GM18517 (cell line): ENCODE data around the gene GLE1.
"Not testable (repeated sequence)": the region's sequence is repeated elsewhere in the genome, so short reads cannot be mapped to it uniquely, and the experiment has no call there.

ENCODE experiments used
- ATAC-seq: cut with Tn5 transposase; IDR thresholded peaks from one replicate; pipeline ENCODE4 v1.9.1; 2021; ENCODE audit warnings: mild to moderate bottlenecking, moderate library complexity; ENCODE audit not compliant: unreplicated experiment

GLE1 gene

GRCh38 chr9:128551657-128552152 lies 47.2 kb downstream of the GLE1 start:
- ATAC-seq = no peak

DNA sequence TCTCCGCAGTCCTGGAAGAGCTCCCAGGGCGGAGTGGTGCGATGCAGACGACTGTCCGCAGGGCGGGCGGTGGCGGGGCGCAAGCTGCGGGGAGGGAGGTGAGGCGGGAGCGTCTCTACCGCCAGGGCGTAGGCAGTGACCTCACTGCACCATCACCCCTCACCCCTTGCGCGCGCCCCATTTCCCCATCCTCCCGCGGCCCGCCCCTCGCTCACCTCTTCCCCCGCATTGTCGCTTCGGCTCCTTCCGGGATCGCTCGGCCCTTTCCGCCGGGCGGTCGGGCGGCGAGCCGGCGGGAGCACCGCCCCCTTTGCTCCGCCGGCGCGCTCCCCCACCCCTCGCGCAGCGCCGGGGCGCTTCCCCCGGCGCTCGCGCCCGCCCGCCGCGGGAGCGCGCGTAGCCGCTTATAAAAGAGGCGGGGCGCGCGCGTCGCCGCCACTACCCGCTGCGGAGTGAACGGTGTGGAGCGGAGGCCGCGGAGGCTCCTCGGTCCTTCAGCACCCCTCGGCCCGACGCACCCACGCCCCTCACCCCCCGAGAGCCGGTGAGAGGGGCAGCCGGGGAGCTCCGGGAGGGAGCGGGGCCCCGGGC lies 47.7 kb downstream of the GLE1 start, which contains the start of gene SPTAN1:
Gene SPTAN1 (plus strand): TSS at position 435 of the 591 bp plus-strand sequence. CDS start 14,154 bp downstream, outside the sequence.
- ATAC-seq = peak; percentile 66

DNA sequence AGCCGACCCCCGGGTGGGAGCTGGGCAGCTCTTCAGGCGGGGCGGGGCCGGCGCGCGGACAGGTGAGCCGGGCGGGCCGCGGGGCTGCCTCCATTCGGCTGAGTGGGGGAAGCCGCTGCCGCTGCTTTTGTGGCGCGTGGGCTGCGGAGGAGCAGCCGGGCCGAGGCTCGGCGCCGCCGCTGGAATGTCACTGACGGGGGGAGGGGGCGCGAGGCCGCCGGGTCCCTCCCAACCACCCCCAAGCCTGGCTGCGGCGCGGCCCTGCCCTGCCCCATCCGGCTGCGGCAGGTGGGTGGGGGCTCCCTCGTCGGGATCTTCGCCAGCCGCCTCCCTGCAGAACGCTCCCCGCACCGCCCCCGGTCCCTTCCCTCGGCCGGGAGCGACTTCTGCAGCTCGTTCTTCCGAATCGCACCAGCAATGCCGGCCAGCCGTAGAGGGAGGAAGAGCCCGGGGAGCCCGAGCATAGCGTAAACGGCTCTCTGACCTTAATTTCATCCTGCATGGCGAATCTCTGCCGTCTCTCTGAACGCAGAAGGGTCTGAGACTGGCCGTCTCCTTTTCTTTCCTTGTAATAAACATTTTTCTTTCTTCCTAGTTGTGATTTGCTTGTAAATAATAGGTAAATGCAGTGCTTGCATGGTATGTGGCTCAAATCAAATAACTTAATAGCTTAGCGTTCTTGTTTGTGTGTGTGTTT lies 48.4 kb downstream of the GLE1 start:
- ATAC-seq = peak; percentile 27

- ATAC-seq = no peak
Observed at GRCh38 chr9:128553728-128554127, 49.2 kb downstream of the GLE1 start.

- no peak for ATAC-seq
Observed at GRCh38 chr9:128554155-128554862, 49.8 kb downstream of the GLE1 start.

DNA sequence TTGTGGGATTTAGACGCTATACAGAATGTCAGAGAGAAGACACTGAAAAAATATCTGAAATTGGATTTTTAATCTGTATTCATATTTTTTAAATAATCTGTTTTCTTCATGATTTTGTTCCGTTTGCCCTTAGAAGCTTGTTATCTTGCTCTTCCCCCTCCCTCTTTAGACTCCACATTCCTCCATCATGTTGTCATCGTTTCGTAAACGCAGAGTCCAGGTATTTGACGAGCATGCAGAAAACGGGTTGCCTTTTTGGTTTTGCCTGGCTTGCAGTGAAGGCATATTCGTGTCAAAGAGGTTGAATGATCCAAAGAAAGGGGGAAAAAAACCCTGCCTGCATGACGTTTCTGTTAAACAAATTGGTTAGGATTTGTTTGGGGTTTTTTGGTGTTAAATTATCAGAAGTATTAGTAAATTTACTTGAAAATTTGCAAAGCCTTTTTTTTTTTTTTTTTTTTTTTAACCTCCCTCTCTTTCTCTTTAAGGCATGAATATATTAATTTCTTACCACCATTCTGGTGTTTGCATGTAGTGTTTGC lies 50.7 kb downstream of the GLE1 start:
- ATAC-seq = no peak

DNA sequence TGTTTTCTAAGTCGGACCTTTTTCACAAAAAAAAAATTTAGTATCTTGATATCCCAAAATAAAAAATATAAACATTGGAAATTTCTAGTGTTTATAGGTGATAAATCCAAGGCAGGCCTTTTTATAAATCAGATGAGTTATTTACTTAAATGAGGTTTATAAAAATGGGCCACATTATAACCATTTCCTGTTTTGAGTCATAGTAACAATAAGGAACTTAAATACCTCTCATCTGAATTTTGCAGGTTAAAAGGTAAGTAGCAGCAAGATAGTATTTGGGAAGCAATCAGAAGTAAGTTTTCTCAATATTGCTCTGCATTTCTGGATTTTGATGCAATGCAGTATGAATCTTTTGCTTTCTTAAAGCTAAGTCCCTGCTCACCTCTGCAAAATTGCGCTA lies 51.8 kb downstream of the GLE1 start:
- ATAC-seq = no peak

- ATAC-seq = no peak
Observed at GRCh38 chr9:128556926-128557634, 52.6 kb downstream of the GLE1 start.

GRCh38 chr9:128558431-128559310 lies 54.2 kb downstream of the GLE1 start:
- peak; percentile 68 for ATAC-seq

DNA sequence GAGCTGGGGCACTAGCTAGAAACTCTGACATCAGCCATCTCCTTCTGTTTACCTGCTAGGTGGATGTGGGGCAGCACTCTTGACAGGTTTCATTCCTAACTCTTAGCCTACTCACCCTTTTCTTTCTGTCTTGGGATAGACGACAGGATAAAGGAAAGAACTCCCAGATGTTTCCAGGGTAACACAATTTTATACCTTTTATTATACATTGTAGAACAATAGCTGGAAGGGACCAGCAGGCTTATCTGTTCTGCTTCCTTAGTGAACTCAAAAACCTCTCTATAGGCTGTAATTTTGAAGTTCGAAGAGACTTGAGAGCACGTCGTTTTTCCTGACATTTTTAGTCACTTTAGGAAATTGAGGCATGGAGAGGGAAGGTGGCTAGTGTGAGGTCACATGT lies 61.1 kb downstream of the GLE1 start:
- no peak for ATAC-seq

GRCh38 chr9:128568470-128569078 lies 64.1 kb downstream of the GLE1 start:
- ATAC-seq = no peak

- ATAC-seq = no peak
Observed at GRCh38 chr9:128575469-128575868, 71.0 kb downstream of the GLE1 start.

- ATAC-seq = no peak
Observed at GRCh38 chr9:128575916-128576315, 71.4 kb downstream of the GLE1 start.

- ATAC-seq = no peak
Observed at GRCh38 chr9:128577206-128577605, 72.7 kb downstream of the GLE1 start.

DNA sequence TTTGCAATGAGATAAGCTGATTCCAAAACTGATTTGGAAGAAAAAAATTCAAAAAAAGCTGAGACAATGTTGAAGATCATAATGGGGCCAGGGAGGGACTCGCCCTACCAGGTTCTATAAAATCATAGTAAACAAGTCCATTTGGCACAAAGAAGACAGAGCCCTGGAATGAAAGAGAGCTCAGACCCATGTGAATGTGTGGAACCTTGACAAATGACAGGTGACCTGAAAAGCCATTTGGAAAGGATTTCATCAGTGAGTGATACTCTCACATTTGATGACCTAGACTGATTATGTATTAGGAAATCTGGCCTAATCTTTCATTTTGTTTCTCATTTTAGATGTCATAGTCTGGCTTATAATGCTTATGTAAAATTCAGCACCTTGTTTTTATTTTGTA lies 74.7 kb downstream of the GLE1 start:
- ATAC-seq = no peak

DNA sequence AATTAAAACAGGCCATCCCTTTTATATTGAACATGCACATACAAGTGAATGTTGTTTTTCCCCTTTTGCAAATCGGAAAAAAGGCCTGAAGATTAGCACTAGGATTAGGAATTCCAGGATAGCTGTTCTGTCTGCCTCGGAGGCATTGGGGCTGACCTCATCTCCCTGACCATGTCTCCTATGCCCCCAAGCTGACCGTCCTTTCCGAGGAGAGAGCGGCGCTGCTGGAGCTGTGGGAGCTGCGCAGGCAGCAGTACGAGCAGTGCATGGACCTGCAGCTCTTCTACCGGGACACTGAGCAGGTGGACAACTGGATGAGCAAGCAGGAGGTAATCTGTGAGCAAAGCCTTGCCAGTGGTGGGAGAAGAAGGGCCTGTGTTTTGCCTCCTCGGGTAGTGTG lies 76.2 kb downstream of the GLE1 start:
- ATAC-seq = no peak

- not testable (repeated sequence) for ATAC-seq
Observed at GRCh38 chr9:128585155-128585554, 80.6 kb downstream of the GLE1 start.

DNA sequence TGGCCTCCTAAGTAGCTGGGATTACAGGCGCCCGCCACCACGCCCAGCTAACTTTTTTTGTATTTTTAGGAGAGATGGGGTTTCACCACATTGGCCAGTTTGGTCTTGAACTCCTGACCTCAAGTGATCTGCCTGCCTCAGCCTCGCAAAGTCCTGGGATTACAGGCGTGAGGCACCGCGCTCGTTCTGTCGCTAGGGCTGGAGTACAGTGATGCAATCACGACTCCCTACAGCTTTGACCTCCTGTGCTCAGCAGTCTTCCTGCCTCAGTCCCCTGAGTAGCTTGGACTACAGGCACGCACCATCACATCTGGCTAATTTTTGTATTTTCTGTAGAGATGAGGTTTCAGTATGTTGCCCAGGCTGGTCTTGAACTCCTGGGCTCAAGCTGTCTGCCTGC lies 82.4 kb downstream of the GLE1 start:
- ATAC-seq = not testable (repeated sequence)

DNA sequence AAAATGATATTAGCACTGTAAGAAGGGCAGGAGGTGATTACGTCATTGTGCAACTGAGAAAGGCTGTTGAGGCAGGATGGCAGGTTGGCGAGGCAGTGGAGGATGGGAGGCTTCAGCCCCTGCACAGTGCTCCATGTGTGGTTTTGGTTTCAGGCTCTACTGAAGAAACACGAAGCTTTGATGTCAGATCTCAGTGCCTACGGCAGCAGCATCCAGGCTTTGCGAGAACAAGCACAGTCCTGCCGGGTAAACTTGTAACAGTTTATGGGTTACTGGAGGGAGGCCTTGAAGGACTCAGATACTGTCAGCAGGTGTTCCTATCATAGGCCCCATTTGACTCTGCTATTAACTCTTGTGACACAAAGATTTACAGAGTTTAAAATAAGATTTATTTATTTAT lies 82.9 kb downstream of the GLE1 start:
- ATAC-seq = no peak
